GM21360 (cell line): ENCODE data around the gene MAN1C1.
"Not testable (repeated sequence)": the region's sequence is repeated elsewhere in the genome, so short reads cannot be mapped to it uniquely, and the experiment has no call there.

Experiments
- ATAC-seq: cut with Tn5 transposase; IDR thresholded peaks from one replicate; pipeline ENCODE4 v1.9.1; 2021; ENCODE audit warnings: mild to moderate bottlenecking, moderate library complexity; ENCODE audit not compliant: unreplicated experiment

Gene MAN1C1

DNA sequence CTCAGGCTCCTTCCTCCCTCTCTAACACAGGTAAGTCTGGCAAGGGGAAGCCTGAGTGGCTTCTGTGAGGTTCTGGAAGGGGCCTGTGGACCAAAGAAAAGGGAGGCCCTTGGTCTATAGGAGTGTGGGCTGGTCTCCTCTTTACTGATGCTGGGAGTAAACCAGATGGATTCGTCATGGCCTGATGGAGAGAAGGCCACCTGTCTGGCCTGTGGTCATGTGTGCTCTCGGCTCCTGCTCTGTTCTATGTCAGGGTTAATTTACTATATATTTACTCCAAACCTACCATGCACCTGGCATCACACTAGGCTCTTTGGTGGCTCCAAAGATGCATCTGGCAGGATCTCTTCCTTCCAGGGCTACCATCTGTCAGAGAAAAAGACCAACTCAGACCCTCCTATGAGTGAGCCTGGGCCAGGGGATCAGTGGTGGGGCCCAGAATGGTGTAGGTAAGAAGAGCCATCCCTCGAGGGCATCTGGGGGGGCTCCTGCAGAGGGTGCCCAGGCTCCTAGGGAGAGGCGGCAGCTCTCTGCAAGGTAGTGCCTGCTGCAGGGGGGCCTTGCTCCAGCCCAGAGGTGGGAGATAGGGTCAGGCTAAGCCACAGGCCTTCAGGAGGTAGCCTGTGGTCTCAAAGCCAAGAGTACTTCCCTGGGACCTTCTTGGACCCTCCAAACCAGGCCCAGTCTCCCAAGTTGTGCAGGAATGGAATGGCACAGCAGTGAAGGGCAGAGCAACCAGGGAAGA is 115.2 kb downstream of the MAN1C1 start:
- no peak for ATAC-seq

DNA sequence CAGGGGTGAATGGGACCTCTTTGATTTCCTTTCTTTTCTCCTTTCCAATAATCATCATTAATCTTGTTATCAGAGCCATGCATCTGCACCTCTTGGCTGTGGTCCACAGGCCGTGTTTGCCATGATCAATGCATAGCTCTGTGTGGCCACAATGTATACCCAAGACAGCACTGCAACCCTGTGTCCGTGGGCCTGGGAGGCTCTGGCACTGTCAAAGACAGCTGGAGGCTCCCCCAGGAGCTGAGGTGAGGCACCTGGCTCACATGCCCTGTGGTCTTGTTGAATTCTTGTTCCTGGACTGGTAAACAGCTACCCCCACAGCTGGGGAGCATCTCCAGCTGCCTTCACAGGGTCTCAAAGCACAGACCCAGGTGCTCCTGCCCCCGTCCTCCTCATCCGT is 116.2 kb downstream of the MAN1C1 start:
- no peak for ATAC-seq

- no peak for ATAC-seq
These were observed 116.7 kb downstream of the MAN1C1 start for GRCh38 chr1:25733271-25733670.

DNA sequence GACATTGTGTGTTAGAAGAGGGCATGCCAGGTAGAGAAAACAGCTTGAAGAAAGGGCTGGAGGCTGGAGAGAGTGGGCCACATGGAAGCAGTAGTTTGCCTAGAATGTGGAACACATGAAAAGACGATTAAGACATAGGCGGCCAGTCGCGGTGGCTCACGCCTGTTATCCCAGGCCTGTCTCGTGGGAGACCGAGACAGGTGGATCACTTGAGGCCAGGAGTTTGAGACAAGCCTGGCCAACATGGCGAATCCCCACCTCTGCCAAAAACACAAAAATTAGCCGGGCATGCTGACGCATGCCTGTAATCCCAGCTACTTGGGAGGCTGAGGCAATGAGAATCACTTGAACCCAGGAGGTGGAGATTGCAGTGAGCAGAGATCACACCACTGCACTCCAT is 118.4 kb downstream of the MAN1C1 start:
- not testable (repeated sequence) for ATAC-seq

DNA sequence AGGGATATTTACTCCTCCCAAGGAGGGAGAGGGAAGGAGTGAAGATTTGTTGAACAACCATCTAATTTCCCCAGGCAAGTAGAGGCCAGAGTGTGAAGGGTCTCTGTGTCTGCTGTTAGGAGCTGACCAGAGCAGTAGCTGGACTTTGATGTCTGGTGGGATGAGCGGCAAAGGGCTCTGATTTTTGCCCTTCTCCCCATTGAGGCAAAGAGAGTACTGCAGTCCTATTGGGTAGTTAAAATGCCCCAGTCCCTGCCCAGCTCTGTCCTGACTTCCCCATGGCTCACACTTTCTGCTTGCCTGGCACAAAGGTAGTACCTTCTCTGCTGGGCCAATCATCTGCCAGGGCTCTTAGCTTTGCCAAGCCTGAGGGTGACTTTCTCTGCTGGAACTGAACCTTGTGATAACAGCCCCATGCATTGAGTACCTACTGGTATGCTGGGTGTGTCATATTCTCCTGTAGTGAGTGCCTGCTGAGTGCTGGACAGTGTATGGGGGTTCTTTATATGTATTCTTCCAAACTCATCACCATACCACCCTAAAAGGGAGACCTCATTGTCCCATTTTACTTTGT is 119.5 kb downstream of the MAN1C1 start:
- ATAC-seq: no peak

DNA sequence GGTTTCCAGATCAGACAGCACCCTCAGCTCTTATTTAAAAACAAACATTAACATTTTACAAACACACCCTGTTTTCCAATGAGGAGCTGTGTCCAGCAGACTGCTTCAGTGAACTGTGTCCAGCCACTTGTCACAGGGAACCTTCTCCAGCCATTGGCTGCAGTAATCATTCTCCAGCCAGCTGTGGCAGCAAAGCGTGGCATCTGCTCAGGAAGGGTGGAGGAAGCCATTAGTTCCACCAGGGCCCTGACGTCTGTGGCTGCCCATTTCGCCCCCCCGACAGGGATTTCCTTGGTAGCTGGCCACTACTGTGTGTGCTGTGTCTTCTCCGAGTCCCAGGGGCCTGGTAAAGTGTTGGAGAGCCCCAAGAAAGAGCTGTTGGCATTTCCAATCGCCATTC is 120.5 kb downstream of the MAN1C1 start:
- no peak for ATAC-seq

GRCh38 chr1:25738499-25738898 is 121.9 kb downstream of the MAN1C1 start:
- ATAC-seq: no peak

GRCh38 chr1:25739341-25739740 is 122.8 kb downstream of the MAN1C1 start:
- ATAC-seq: no peak

DNA sequence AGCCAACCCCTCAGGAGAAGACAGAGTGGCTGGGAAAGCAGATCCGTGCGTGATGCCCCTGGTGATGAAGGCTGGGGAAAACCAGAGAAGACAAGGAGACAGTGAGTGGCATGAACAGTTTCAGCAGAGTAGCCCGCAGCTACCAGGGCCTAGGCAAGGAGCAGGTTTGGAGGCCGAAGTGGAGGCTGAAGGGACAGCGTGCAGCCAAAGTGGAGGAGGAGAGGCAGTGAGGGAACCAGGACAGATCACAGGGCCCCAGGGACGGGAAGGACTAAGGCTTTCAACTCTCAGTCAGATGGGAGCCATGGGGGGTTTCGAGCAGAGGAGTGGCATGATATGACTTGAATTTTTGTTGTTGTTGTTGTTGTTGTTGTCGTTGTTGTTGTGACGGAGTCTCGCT is 123.5 kb downstream of the MAN1C1 start:
- ATAC-seq: no peak

GRCh38 chr1:25742316-25742715 is 125.7 kb downstream of the MAN1C1 start:
- no peak for ATAC-seq

- no peak for ATAC-seq
These were observed 126.9 kb downstream of the MAN1C1 start for GRCh38 chr1:25743164-25744139.

DNA sequence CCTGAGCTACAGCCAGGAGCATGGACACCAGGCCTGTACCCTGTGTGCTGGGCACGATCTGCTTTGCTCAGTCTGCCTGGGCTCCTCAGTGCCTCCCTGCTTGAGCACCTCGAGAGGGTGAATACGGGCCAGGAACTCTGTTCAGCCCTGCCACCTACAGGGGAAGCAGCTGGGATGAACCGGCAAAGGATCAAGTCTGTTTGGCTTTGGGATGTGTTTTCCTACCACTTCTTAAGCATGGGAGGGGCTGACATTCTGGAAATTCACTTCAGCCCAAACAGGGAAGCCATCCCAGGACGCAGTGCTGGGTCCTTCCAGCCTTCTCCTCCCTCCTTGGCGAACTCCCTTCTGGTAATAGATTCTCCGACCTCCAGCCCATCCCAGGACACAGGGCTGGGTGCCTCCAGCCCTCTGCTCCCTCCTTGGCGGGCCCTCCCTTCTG is 127.6 kb downstream of the MAN1C1 start:
- ATAC-seq: no peak

- ATAC-seq: no peak
These were observed 128.2 kb downstream of the MAN1C1 start for GRCh38 chr1:25744636-25745425.

- ATAC-seq: no peak
These were observed 129.9 kb downstream of the MAN1C1 start for GRCh38 chr1:25746299-25747045.

DNA sequence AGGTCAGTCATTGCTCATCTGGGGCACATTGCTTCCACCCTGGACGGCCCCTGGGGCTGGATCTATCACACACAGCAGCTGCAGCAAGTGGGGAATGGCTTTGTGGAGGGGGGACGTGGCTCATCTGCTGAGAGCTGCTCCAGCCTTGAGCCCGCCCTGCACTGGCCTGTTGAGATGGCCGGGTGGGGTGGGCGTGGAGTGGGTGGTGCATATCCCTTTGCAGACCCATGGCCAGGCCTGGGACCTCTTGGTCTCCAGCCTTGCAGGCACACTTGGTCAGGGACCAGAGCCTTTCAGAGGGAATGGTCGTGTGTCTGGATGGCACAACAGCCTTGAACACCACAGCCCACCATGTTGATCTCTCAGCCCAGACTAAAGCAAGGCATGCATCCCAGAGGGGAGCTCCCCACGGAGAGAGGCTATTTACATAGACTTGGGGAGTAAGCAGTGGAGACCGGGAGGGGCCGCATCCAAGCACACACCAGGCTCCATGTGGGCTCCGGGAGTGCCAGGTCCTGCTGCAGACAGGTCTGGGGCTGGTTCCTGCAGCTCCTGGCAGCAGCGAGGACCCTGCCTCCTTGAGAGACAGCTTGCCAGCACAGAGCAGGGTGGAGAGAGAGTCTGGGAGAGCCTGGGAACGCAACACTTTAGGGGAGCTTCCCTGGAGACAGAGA is 130.6 kb downstream of the MAN1C1 start:
- no peak for ATAC-seq

- no peak for ATAC-seq
These were observed 132.1 kb downstream of the MAN1C1 start for GRCh38 chr1:25748531-25749205.

DNA sequence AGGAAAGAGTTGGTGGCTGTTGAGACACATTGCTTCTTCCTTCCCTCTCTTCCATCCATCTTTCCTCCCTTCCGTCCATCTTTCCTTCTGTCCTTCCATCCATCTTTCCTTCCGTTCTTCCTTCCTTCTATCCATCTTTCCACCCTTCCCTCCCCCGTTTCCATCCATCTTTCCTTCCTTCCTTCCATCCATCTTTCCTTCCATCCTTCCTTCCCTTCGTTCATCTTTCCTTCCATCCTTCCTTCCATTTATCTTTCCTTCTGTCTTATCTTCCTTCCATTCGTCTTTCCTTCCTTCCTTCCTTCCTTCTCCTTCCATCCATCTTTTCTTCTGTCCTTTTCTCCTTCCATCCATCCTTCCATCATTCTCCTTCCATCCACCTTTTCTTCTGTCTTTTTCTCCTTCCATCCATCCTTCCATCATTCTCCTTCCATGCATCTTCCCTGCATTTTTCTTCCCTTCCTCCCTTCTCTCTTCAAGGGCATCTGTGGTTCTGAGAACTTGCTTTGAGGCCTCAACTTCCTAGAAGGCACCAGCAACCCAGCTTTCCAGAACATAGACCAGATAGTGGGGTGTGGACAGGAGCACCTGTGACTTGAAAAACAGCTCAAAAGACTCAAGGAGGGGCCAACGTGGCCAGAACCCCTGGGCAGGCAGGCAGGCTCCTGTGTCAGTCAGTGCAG is 134.5 kb downstream of the MAN1C1 start:
- ATAC-seq: no peak

GRCh38 chr1:25754470-25755181 is 138.0 kb downstream of the MAN1C1 start:
- no peak for ATAC-seq
